Measurements from ENCODE around the gene TMEM250.

The TMEM250 gene

GRCh38 chr9:136116360-136117098 is 2.1 kb downstream of the TMEM250 start:
- DNase-seq (ENCODE audit: low read depth): no peak
- TF ChIP-seq, protein P1, sequence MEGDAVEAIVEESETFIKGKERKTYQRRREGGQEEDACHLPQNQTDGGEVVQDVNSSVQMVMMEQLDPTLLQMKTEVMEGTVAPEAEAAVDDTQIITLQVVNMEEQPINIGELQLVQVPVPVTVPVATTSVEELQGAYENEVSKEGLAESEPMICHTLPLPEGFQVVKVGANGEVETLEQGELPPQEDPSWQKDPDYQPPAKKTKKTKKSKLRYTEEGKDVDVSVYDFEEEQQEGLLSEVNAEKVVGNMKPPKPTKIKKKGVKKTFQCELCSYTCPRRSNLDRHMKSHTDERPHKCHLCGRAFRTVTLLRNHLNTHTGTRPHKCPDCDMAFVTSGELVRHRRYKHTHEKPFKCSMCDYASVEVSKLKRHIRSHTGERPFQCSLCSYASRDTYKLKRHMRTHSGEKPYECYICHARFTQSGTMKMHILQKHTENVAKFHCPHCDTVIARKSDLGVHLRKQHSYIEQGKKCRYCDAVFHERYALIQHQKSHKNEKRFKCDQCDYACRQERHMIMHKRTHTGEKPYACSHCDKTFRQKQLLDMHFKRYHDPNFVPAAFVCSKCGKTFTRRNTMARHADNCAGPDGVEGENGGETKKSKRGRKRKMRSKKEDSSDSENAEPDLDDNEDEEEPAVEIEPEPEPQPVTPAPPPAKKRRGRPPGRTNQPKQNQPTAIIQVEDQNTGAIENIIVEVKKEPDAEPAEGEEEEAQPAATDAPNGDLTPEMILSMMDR (IDR thresholded peaks at IDR 0.05; ENCODE audit: low read length, missing control alignments): no peak
- no peak overlapping the region for H3K4me3 ChIP-seq (replicated peaks; ENCODE audit: low read depth, low read length)

GRCh38 chr9:136115641-136116359 is 2.9 kb downstream of the TMEM250 start:
- H3K4me3 ChIP-seq (replicated peaks; ENCODE audit: low read depth, low read length): no peak overlapping the region
- TF ChIP-seq, protein P1 (IDR thresholded peaks at IDR 0.05; ENCODE audit: low read length, missing control alignments): no peak
- DNase-seq (ENCODE audit: low read depth): no peak

GRCh38 chr9:136115206-136115605 is 3.5 kb downstream of the TMEM250 start:
- no peak for DNase-seq (ENCODE audit: low read depth)
- TF ChIP-seq, protein P1 (IDR thresholded peaks at IDR 0.05; ENCODE audit: low read length, missing control alignments): no peak
- no peak overlapping the region for H3K4me3 ChIP-seq (replicated peaks; ENCODE audit: low read depth, low read length)

DNA sequence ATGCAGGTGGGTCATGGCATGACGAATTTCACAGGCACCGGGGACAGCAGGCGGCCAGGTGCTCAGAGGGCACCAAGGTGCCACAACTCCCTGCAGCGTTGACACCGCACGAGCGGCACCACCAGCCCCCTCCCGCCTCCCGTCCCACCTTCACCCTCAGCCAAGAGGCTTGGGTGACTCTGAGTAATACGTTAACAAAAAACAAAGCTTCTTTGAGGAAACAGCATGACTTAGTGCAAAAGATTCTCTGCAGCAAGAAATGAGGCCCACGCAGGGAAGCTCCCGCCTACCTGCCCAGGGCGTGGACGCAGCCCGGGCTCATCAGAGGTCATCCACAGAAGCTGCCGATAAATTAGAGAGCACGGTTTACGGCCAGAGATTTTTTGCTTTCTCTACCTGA is 4.1 kb downstream of the TMEM250 start:
- DNase-seq (ENCODE audit: low read depth): no peak
- TF ChIP-seq, protein P1 (IDR thresholded peaks at IDR 0.05; ENCODE audit: low read length, missing control alignments): no peak

DNA sequence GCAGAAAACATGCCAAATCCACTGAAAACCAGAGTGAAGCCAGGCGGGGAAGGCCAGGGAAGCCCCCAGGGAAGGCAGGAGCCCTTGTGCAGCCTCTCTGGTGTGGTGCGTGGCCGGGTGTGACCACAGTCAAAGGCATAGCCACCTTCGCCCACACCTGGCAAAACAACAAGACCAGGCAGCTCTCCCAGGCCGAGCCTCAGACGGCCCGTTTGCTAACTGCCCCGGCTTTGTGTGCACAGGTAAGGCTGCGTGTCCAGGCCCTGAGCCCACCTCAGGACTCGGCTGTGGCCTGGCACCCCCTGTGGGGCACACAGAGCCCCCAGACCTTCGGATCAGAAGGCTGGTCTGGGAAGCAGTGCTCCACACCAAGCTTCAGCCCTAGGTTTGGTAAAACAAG is 6.1 kb downstream of the TMEM250 start:
- DNase-seq (ENCODE audit: low read depth): no peak
- TF ChIP-seq, protein P1 (IDR thresholded peaks at IDR 0.05; ENCODE audit: low read length, missing control alignments): no peak
- no peak overlapping the region for H3K4me3 ChIP-seq (replicated peaks; ENCODE audit: low read depth, low read length)

More for the DNA sequence above, 4.1 kb downstream of the TMEM250 start:
- no peak overlapping the region for H3K4me3 ChIP-seq (replicated peaks; ENCODE audit: low read depth, low read length)

- DNase-seq (ENCODE audit: low read depth): no peak
- TF ChIP-seq, protein P1 (IDR thresholded peaks at IDR 0.05; ENCODE audit: low read length, missing control alignments): no peak
- no peak overlapping the region for H3K4me3 ChIP-seq (replicated peaks; ENCODE audit: low read depth, low read length)
Measured at GRCh38 chr9:136111910-136112309, 6.8 kb downstream of the TMEM250 start.

Data from fibroblast of pulmonary artery (primary cell).